BLaER1 treated with 17β-estradiol and CSF1 and Interleukin-3, amounts not matched to agents 10 nM and 100 nM (cell line): ENCODE results near the gene SHE.

Experiments used
- H3K27ac ChIP-seq, 11 experiments: shearing (Covaris generic); formaldehyde crosslinking; 2 replicates each; pipeline ENCODE4 v1.8.1; 2022
- H3K27me3 ChIP-seq, 11 experiments: shearing (Covaris generic); formaldehyde crosslinking; 2 replicates each; pipeline ENCODE4 v1.8.1; 2022
- H3K36me3 ChIP-seq, 11 experiments: shearing (Covaris generic); formaldehyde crosslinking; 2 replicates each; pipeline ENCODE4 v1.8.1; 2022
- H3K4me1 ChIP-seq, 10 experiments: shearing (Covaris generic); formaldehyde crosslinking; 2 replicates each; pipeline ENCODE4 v1.8.1; 2022
- H3K4me2 ChIP-seq, 11 experiments: shearing (Covaris generic); formaldehyde crosslinking; 2 replicates each; pipeline ENCODE4 v1.8.1; 2022
- H3K4me3 ChIP-seq, 10 experiments: shearing (Covaris generic); formaldehyde crosslinking; 2 replicates each; pipeline ENCODE4 v1.8.1; 2022
- H3K9ac ChIP-seq, 11 experiments: shearing (Covaris generic); formaldehyde crosslinking; 2 replicates each; pipeline ENCODE4 v1.8.1; 2022
- H3K9me3 ChIP-seq, 11 experiments: shearing (Covaris generic); formaldehyde crosslinking; replicated peaks in 1 of 11; 2 replicates each; pipeline ENCODE4 v1.8.1; 2022
- H4K20me1 ChIP-seq, 11 experiments: shearing (Covaris generic); formaldehyde crosslinking; 2 replicates each; pipeline ENCODE4 v1.8.1; 2022
- Cebpa-rat ChIP-seq, 11 experiments: shearing (Covaris generic); IDR thresholded peaks; 2 replicates each; pipeline ENCODE4 v1.8.1; 2022

Gene SHE

GRCh38 chr1:154456631-154457030 is 45.6 kb downstream of the SHE start:
- peaks cover 0 to 100% (median 97%) of the 10 kb centered on the region in 11 experiments; a peak in 20 of 22 replicates for H3K36me3 ChIP-seq

GRCh38 chr1:154454386-154455120 is 47.7 kb downstream of the SHE start:
- peaks cover 0 to 96% (median 65%) of the 10 kb centered on the region in 11 experiments; a peak in 17 of 22 replicates for H4K20me1 ChIP-seq
- peaks cover 0 to 100% (median 98%) of the 10 kb centered on the region in 11 experiments; a peak in 20 of 22 replicates for H3K36me3 ChIP-seq
- peaks cover 21 to 38% (median 30%) of the 10 kb centered on the region in 10 experiments for H3K4me1 ChIP-seq
- H3K27me3 ChIP-seq = no peaks in the 10 kb centered on the region
- H3K4me3 ChIP-seq = no peak overlapping the region
- 0 out of 22 replicates have a peak overlapping the region, but pooled peaks of 1 of the 11 experiments have one; percentile 15 for H3K27ac ChIP-seq
- H3K9ac ChIP-seq = peak overlapping the region in 1 of 11 experiments; percentile 3; a peak in 1 of 22 replicates
- H3K9me3 ChIP-seq = peaks cover 0 to 8% (median 0%) of the 10 kb centered on the region in 11 experiments; a peak in 2 of 22 replicates
- peak overlapping the region in 7 of 11 experiments; percentile 25 to 75 (median 63); a peak in 12 of 22 replicates for H3K4me2 ChIP-seq
- TF ChIP-seq Cebpa-rat (IDR thresholded peaks at IDR 0.05) = no peak

More at GRCh38 chr1:154456631-154457030, 45.6 kb downstream of the SHE start:
- H3K27me3 ChIP-seq = no peaks in the 10 kb centered on the region
- peaks cover 21 to 40% (median 27%) of the 10 kb centered on the region in 10 experiments for H3K4me1 ChIP-seq
- H3K4me2 ChIP-seq = no peak overlapping the region
- H4K20me1 ChIP-seq = peaks cover 0 to 95% (median 53%) of the 10 kb centered on the region in 11 experiments; a peak in 17 of 22 replicates
- H3K9ac ChIP-seq = no peak overlapping the region
- TF ChIP-seq Cebpa-rat (IDR thresholded peaks at IDR 0.05) = no peak
- H3K27ac ChIP-seq = no peak overlapping the region
- H3K9me3 ChIP-seq = peaks cover 0 to 8% (median 0%) of the 10 kb centered on the region in 11 experiments; a peak in 2 of 22 replicates
- no peak overlapping the region for H3K4me3 ChIP-seq

DNA sequence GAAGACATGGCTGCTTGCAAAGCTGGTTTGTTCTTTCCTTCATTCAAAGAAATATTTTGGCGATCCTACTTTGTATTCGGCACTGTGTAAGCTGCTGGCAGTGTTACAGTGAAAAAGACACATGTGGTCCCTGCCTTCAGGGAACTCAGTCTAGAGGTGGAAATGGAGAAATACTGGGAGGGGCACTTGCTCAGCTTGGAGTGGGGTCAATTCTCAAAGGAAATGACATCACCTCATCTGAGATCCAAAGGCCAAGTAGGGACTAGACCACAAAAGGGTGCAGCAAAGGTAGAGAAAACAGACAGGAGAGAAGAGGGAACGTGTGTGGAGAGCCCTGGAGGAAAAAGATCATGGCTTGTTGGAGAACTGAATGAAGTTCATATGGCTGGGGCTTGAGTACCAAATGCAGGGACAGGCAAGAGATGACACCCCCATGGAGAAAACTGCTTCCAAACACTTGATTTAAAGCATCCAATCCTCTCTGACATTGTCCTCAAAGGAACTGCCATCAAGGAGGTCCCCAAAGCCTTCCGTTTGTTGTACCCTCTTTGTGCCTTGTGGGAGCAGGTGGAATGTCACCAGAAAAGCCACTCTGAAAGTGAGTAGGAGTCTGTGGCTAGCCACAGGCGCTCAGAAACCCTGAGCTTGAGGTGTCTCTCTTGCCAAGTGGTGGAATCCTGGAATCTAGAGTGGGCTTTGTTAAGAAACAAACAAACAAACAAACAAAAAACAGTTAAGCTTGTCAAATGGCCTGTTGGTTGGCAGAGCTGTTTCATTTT is 48.4 kb downstream of the SHE start:
- H4K20me1 ChIP-seq = peaks cover 0 to 98% (median 61%) of the 10 kb centered on the region in 11 experiments; a peak in 17 of 22 replicates
- peaks cover 0 to 100% (median 97%) of the 10 kb centered on the region in 11 experiments; a peak in 20 of 22 replicates for H3K36me3 ChIP-seq
- peak overlapping the region in 3 of 11 experiments; percentile 3 to 39 (median 24); a peak in 4 of 22 replicates for H3K9ac ChIP-seq
- H3K27me3 ChIP-seq = no peaks in the 10 kb centered on the region
- H3K27ac ChIP-seq = peak overlapping the region in 5 of 11 experiments; percentile 1 to 44 (median 17); a peak in 4 of 22 replicates
- H3K4me1 ChIP-seq = peaks cover 26 to 41% (median 31%) of the 10 kb centered on the region in 10 experiments
- H3K4me3 ChIP-seq = no peak overlapping the region; a peak in 1 of 20 replicates
- peaks cover 0 to 8% (median 0%) of the 10 kb centered on the region in 11 experiments; a peak in 2 of 22 replicates for H3K9me3 ChIP-seq
- no peak for TF ChIP-seq Cebpa-rat (IDR thresholded peaks at IDR 0.05)
- H3K4me2 ChIP-seq = peak overlapping the region; percentile 4 to 75 (median 39)

DNA sequence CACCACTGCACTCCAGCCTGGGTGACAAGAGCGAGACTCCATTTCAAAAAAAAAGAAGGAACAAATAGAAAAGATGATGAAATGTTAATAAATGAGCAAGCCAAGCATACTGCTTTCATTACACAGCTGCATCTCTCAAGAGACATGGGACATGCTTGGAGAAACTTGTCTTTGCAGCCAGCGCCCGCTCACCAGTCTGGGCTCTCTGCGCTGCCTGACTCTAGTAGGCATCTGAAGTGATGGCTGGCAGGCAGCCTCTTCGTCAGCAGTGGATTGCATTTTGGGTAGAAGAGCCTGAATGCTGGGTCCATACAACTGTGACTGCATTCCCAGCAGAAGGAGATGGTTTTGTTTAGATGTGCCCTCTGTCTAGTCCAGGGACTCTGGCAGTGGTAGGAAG is 49.1 kb downstream of the SHE start:
- Histone ChIP-seq H3K4me1 (peaks cover 29 to 47% (median 35%) of the 10 kb centered on the region in 10 experiments), H3K27ac (peak overlapping the region in 5 of 11 experiments; percentile 1 to 44 (median 17); a peak in 4 of 22 replicates), H3K36me3 (peaks cover 0 to 100% (median 98%) of the 10 kb centered on the region in 11 experiments; a peak in 20 of 22 replicates), H4K20me1 (peaks cover 0 to 98% (median 67%) of the 10 kb centered on the region in 11 experiments; a peak in 17 of 22 replicates), H3K4me3 (no peak overlapping the region; a peak in 1 of 20 replicates), H3K27me3 (no peaks in the 10 kb centered on the region; a peak in 2 of 22 replicates), H3K9ac (peak overlapping the region in 2 of 11 experiments; percentile 24 to 39; a peak in 3 of 22 replicates), H3K4me2 (peak overlapping the region; percentile 4 to 75 (median 39); a peak in 21 of 22 replicates), H3K9me3 (peaks cover 0 to 8% (median 0%) of the 10 kb centered on the region in 11 experiments; a peak in 1 of 22 replicates)
- TF ChIP-seq Cebpa-rat (IDR thresholded peaks at IDR 0.05) = no peak; a peak in 1 of 22 replicates

DNA sequence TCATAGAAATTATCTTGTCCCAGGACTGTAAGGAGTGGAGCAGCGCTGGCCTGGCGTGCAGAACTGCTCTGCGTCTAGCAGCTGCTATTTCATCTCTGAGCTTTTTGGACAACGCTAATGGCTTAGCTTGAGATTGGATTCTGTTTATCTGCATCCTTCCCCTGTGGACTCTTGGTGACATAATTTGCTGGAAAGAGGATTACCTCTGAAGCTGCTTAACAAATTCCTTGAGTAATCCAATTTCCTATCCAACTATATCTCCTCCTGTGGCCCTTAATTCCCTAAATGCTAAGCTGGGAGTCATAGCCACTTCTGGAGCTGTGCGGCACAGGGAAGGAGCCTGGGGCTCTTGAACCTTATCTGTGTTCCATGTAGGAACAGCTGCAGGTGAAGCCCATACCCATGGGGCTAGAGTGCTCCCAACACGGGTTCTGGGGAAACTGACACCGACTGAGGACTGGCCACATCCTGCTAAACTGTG is 53.8 kb downstream of the SHE start:
- Histone ChIP-seq H3K9ac (peak overlapping the region in 3 of 11 experiments; percentile 2 to 48 (median 23); a peak in 4 of 22 replicates), H3K4me1 (peaks cover 11 to 75% (median 41%) of the 10 kb centered on the region in 10 experiments), H3K27ac (peak overlapping the region in 6 of 11 experiments; percentile 3 to 61 (median 40); a peak in 6 of 22 replicates), H3K4me2 (peak overlapping the region in 8 of 11 experiments; percentile 41 to 75 (median 60); a peak in 16 of 22 replicates), H3K4me3 (no peak overlapping the region), H4K20me1 (peaks cover 0 to 98% (median 89%) of the 10 kb centered on the region in 11 experiments; a peak in 18 of 22 replicates), H3K9me3 (no peaks in the 10 kb centered on the region), H3K36me3 (peaks cover 0 to 99% (median 97%) of the 10 kb centered on the region in 11 experiments; a peak in 19 of 22 replicates), H3K27me3 (no peaks in the 10 kb centered on the region; a peak in 2 of 22 replicates)
- no peak for TF ChIP-seq Cebpa-rat (IDR thresholded peaks at IDR 0.05)

GRCh38 chr1:154446789-154447188 is 55.4 kb downstream of the SHE start:
- H3K27me3 ChIP-seq = no peaks in the 10 kb centered on the region; a peak in 2 of 22 replicates
- peaks cover 0 to 98% (median 89%) of the 10 kb centered on the region in 11 experiments; a peak in 19 of 22 replicates for H4K20me1 ChIP-seq
- no peak overlapping the region for H3K9ac ChIP-seq
- TF ChIP-seq Cebpa-rat (IDR thresholded peaks at IDR 0.05) = no peak
- H3K4me3 ChIP-seq = no peak overlapping the region
- no peak overlapping the region for H3K27ac ChIP-seq
- H3K4me1 ChIP-seq = peaks cover 7 to 75% (median 38%) of the 10 kb centered on the region in 10 experiments
- peaks cover 0 to 99% (median 97%) of the 10 kb centered on the region in 11 experiments; a peak in 19 of 22 replicates for H3K36me3 ChIP-seq
- H3K4me2 ChIP-seq = no peak overlapping the region
- H3K9me3 ChIP-seq = no peaks in the 10 kb centered on the region

GRCh38 chr1:154446292-154446691 is 55.9 kb downstream of the SHE start:
- Histone ChIP-seq H3K27me3 (no peaks in the 10 kb centered on the region; a peak in 2 of 22 replicates), H3K9me3 (no peaks in the 10 kb centered on the region), H4K20me1 (peaks cover 0 to 98% (median 89%) of the 10 kb centered on the region in 11 experiments; a peak in 20 of 22 replicates), H3K9ac (no peak overlapping the region), H3K27ac (no peak overlapping the region), H3K4me2 (peak overlapping the region in 1 of 11 experiments; percentile 25; a peak in 1 of 22 replicates), H3K4me1 (peaks cover 12 to 75% (median 43%) of the 10 kb centered on the region in 10 experiments), H3K4me3 (no peak overlapping the region), H3K36me3 (peaks cover 0 to 99% (median 97%) of the 10 kb centered on the region in 11 experiments; a peak in 19 of 22 replicates)
- TF ChIP-seq Cebpa-rat (IDR thresholded peaks at IDR 0.05) = no peak
